NCI-H345 (cell line): ENCODE results near the gene MPHOSPH9.
"Not testable (repeated sequence)": the region's sequence is repeated elsewhere in the genome, so short reads cannot be mapped to it uniquely, and the experiment has no call there.

Source experiments
- DNase-seq: peaks from one replicate; lab custom pipeline; 2025; lab: John Stamatoyannopoulos, UW

MPHOSPH9 gene

DNA sequence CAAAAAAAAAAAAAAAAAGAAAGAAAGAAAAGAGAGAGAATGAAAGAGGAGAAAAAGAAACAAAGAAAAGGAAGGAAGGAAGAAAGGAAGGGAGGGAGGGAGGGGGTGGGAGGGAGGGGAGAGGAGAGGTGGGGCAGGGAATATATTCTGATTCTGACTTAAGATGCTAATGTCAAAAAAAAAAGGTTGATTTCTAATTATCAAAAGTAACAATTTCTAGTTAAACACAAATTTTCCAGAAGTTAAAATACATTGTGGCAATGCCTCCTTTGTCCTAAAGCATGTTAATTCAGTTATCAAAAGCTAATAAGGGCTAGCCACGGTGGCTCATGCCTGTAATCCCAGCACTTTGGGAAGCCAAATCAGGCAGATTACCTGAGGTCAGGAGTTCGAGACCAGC is 7.5 kb downstream of the MPHOSPH9 start:
- DNase-seq, result no peak

DNA sequence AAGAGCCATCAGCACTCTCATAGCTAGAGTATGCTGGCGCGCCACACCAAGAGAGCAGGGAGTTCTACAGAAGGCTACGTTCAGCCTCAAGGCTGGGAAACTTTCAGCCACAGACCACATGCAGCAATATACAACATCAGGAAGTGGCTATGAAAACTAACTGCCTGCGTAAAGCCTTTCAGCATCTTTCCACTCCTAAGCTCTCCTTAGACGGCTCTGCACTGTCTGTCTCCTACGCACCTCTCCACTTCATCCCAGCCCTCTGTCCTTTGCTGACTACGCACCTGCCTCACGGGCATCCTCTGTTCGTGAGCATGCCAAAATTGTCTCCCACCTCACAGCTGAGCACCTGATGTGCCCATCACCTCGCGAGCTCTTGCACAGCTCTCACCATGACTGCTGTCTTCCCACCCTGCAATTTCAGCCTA is 9.7 kb downstream of the MPHOSPH9 start:
- no peak for DNase-seq

DNA sequence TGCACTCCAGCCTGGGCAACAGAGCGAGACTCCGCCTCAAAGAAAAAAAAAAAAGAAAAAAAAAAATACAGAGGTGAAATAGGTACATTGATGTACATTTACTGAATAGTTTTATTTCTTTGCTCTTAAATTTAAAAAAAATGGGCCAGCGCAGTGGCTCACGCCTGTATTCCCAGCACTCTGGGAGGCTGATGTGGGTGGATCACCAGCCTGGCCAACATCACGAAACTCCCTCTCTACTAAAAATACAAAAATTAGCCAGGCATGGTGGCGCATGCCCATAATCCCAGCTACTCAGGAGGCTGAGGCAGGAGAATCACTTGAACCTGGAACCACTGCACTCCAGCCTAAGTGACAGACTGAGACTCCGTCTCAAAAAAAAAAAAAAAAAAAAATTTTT is 25.1 kb downstream of the MPHOSPH9 start:
- DNase-seq, result not testable (repeated sequence)

DNA sequence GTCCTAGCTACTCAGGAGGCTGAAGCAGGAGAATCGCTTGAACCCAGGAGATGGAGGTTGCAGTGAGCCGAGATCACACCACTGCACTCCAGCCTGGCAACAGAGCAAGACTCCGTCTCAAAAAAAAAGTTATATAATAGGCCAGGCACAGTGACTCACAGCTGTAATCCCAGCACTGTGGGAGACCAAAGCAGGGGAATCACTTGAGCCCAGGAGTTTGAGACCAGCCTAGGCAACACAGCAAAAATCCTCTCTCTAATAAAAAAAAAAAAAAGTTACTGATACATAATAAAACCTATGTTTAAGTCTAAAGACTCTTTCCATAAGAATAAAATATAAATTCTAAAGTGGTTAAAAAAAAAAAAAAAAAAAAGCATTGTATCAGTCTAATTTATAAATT is 26.1 kb downstream of the MPHOSPH9 start:
- DNase-seq, result not testable (repeated sequence)

DNA sequence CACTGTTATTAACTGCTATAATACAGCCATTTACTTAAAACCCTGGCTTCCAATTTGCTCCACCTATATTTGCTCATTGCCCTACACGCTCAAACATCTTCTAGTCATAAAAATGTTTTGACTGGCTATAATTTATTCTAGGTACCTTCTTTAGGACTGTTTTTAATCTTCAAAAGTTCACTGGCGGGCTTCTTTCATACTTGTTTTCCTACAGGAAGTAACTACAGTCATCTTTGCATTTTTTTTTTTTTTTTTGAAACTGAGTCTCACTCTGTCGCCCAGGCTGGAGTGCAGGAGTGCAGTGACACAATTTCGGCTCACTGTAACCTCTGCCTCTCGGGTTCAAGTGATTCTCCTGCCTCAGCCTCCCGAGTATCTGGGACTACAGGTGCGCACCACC is 32.5 kb downstream of the MPHOSPH9 start:
- no peak for DNase-seq

DNA sequence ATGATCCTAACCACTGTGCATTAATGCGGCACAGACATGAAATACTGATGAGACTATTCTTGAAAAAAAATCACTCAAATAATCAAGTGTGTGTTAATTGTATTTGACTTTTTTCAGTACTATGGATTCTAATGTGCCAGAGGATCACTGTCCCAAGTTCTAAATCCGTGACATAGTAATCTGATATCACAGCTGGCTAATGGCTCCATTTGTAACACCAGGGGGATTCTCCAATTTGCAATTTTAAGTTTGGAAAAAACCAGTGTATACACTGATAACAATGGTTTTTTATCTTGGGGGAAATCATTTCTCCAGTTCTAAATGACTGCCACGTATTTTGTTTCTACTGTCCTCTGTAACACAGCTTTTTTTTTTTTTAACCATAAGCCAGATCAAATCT is 33.0 kb downstream of the MPHOSPH9 start:
- DNase-seq, result no peak

DNA sequence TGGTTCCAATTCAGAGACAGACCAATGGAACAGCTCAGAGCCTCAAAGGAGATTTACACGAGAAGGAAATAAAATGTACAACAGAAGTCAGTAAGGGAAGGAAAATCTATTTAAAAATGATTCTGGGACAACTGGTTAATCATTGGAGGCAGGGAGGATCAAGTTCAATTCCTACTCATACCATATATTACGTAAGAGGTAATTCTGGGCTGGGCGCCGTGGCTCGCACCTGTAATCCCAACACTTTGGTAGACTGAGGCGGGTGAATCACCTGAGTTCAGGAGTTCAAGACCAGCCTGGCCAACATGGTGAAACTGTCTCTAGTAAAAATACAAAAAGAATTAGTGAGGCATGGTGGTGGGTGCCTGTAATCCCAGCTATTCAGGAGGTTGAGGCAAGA is 45.3 kb downstream of the MPHOSPH9 start:
- no peak for DNase-seq

DNA sequence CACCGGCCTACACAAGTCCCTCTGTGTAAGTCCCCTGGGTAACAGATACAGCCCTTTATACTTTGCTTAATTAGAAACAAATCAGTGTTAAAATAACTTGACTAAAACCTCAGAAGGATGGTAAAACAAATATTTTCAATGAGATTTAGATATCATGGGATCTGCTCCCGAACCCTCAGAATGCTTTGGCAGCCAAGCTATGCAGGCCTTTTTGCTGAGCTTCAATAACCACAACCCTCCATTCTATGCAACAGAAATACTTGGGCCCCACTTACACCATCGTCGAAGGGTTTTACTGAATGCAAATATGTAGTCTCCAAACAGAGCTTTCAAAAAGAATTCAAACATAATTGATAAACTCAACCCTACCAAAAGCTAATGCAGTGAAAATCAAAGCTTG is 52.8 kb downstream of the MPHOSPH9 start:
- DNase-seq, result no peak

DNA sequence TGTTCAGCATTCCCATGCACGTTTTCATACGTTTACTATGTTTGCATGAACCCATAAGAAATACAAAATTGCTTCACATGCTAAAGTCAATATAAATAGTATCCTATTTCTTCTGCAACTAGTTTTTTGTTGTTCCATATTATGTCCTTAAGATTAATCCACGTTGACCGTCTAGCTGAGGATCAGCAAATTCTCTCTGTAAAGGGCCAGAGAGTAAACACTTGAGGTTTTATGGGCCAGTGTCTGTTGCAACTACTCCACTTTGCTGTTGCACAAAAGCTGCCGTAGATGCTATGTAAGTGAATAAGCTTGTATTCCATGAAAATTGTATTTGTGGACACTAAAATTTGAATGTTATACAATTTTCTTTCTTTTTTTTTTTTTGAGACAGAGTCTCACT is 61.0 kb downstream of the MPHOSPH9 start:
- DNase-seq, result no peak

DNA sequence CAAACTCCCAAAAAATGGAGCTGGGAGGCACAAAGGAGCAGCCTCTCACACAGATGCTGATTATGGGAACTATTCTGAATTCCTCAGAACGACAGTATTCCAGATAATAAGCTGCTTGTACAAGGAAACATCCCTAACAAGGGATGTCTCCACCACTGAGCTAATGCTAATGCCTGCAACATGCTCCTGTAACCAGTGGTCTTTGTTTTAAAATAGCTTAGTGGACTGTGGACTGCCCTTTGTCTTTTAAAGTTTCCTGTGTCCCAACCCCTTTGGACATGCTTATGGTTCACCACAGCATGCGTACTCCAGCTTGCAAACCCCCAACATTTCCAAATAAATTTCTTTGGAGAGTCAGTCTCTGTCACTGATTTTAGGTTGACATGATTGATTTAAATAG is 65.6 kb downstream of the MPHOSPH9 start:
- DNase-seq, result no peak

DNA sequence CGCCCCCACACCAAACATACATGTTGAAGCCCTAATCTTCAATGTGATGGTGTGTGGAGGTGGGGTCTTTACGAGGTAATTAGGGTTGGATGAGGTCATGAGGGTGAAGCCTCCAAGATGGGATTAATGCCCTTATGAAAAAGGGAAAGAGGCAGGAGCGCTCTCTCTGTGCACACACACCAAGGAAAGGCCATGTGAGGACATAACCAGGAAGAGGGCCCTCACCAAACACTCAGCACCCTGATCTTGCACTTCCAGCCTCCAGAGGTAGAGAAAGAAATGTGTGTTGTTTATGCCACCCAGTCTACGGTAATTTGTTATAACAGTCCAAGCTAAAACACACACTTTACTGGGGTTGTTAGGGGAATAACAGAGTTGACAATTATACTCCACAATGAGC is 67.4 kb downstream of the MPHOSPH9 start:
- no peak for DNase-seq

DNA sequence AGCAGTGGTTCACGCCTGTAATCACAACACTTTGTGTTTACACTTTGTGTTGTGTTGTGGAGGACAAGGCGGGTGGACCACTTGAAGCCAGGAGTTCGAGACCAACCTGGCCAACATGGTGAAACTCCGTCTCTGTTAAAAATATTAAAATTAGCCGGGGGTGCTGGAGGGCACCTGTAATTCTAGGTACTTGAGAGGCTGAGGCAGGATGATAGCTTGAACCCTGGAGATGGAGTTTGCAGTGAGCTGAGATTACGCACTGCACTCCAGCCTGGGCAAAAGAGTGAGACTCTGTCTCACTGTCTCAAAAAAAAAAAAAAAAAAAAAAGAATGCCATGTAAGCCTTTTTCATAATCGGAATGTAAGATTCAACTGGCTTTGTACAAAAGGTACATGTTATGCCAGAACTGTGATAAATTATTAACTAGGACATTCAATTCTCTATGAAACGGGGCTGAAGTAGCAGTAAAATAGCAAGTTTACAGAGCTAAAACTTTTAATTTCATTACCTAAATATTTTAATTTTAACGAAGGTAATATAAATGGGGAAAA is 68.2 kb downstream of the MPHOSPH9 start:
- no peak for DNase-seq

DNA sequence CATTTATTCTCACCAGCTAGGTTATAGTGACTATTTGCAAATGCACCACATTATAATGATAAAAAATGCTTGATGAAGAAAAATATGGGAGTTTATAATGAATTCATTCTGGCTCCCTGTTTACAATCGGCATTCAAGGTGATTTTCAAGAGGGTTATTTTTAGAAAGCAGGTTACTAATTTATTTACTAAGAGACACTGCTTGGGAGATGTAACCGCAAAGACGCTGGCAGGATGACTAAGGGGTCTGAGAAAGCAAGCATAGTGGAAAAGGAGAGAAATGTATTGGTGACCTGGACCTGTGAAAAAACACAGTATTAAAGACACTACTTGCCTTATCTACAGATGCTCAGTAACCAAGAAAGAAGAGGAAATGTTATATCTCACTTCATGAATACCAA is 68.7 kb downstream of the MPHOSPH9 start:
- DNase-seq, result no peak

DNA sequence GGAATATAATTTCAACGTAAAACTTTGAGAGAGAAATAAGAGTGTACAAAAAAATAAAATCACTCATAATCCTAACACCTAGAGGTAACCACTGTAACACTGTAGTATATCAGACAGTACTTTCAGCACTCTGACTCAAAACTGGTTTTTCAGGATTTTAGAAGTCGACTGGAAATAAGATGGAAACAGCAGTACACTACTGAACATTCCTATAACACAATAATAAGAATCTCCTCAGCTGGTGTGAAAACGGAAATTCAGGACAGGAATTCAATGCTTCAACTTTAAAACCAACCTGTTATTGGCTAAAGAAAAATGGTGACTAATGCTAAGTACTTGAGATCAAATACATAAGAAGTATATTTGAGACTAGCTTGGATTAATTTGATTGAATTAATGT is 69.7 kb downstream of the MPHOSPH9 start:
- DNase-seq, result no peak

DNA sequence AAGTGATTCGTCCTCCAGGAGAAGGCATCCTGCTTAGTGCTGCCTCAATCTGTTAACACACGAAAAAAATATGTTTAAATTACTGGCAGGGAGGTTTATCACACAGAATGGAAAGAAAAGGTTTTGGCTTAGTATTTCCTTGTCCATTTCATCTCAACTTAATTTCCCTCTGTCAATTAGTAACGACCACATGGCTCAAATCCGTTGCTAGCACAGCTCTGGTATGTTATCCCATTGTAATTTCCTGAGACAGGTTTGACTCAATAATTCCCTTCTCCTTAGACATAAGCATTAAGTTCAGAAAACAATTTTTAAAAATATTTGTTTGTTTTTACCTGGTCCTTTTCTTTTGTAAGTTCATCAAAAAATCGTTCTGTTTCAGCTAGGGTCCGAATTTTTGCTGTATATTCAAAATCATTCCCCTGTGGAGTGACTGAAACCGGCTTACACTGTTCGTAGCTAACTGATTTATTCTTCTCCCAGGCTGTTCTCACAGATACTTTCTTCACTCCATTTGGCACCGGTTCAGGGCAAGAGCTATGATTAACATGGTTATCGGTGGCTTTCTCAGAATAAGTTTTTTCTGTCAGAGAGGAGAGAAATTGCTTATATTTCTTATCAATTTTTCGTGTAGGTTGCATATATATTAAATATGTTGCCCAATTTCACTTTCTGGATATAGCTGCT is 72.0 kb downstream of the MPHOSPH9 start:
- no peak for DNase-seq

DNA sequence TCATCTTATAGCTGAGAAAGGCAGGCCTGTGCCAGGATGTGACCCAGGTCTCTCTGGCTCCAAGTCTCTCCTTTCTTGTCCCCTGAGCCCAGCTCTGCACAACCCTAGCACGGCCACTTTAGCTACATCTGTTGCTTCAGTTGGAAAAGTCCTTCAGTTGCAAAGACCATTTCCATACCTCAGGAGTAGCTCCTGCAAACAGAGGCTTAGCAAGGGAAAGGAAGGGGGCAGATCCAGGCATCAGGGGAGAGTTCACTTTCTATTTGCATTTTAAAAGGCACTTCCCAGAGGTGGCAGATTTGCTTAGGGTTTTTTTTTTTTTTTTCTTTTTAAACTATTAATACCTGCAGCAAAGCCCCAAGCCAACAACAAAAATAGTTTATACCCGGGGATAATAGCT is 79.0 kb downstream of the MPHOSPH9 start:
- DNase-seq, result no peak

DNA sequence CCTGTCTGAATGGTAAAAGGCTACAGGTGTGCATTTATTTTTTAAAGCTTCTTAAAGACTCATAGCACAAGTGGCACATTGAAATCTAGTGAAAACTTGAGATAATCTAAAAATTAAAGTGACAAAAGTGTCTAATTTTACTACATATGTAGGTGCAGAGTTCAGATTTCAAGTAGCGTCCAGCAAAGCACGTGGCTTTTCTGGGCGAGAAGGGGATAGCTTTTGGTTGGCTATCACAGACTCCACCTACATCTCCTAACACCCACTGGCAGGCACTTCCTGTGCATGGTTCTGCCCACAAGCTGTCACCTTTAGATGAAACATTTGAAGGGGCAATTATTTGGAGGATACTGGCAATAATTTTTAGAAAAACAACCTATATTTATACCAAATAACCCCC is 80.1 kb downstream of the MPHOSPH9 start:
- DNase-seq, result no peak

DNA sequence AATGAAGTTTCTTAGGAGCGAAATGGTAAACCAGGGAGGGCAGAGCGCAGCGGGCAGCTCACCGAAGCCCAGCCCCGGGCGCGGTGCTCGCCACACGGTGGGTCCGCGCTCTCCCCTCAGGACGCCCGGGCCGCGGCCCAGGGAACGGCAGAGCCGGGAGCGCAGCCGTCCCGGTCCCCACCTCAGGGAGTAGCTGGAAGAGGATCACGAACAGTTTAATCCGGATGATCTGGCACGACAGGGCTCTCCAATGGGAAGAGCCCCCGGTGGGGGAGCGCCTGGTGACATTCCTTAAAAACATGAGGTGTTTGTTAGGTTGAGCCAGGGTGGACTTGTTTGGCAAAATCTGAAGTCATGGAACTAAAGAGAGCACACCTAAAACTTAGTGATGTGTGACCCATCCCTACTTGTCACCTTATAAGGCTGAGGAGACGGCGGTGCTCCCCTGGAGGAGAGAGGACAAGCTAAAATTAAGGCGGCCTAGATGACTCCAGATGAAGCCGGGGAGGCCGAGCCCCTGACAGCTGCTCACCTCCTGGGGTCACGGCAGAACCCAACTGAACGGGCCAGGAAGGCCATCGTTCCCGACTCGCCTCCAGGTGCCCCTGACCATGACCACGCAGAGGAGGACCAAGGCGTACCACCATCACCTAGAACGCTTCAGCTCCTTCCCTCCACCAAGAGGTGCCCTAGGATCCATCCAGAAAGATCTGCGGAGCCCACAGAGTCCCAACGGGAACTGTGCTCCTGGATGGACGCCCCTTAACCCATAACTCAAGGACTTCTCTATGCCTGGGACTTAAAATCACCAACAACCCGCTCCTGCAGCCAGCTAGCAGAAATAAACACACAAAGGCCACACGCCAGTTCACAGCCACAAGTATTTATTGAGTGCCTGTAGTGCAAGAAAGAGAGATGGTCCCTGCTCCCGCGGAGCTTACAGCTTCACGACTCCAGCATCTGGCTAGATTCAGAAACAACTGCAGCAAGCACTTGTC is 81.2 kb downstream of the MPHOSPH9 start:
- peak; percentile 20 for DNase-seq

DNA sequence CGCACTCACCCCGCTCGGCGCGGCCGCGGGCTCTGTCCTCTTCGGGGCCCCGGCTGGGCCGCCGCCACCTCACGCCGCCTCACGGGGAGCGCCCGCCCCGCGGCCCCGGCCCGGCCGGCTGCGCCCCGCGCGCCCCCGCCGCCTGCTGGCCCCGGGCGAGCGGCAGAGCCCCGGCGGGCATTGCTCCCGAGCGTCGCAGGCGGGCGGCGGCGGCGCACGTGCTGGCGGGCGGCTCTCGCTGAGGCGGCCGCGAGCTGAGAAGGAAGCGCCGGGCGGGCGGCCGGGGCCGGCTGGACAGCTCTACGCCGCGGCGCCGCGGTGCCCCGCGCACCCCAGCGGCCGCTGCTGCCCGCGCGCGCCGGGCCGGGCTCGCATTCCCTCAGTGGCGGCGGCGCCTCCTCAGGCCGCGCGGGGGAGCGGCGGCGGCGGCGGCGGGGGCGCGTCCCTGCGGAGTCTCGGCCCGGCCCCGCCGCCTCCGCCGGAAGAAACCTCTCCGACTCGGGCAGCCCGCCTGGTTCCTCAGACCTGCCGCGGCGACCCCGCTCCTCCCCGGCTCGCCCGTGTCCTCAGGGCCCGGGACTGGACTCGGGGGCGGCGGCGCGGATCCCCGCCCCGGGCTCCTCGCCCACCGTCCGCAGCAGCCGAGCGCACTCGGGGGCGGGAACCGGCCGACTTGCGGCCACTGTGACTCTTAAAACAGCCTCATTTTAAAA is 82.0 kb downstream of the MPHOSPH9 start, which contains the start of gene PITPNM2:
Gene PITPNM2, minus strand, starts transcription at position 347 of the 713 bp plus-strand sequence. CDS start 116,500 bp downstream, outside the sequence.
- DNase-seq, result peak; percentile 41

DNA sequence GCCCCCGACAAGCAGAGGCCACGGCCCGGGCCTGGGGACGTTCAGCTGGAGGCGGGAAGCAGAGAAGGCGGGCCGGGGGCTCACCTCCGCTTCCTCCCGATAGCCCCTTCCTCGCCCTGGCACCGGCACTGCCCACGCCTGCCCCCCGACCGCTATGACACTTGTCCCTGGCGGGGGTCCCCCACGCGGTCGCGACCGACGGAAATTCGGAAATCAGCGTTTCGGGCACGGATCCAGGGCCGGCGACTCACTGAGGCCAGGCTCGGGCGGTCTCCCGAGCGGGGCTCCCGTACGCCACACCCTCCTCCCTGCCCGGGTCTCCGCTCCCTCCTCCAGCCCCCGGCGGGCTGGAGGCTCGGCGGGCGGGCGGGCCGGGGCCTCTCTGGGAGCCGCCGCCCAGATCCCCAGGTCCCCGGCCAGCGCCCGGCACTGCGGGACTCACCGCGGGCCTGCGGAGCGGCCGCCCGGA is 82.6 kb downstream of the MPHOSPH9 start:
- no peak for DNase-seq

DNA sequence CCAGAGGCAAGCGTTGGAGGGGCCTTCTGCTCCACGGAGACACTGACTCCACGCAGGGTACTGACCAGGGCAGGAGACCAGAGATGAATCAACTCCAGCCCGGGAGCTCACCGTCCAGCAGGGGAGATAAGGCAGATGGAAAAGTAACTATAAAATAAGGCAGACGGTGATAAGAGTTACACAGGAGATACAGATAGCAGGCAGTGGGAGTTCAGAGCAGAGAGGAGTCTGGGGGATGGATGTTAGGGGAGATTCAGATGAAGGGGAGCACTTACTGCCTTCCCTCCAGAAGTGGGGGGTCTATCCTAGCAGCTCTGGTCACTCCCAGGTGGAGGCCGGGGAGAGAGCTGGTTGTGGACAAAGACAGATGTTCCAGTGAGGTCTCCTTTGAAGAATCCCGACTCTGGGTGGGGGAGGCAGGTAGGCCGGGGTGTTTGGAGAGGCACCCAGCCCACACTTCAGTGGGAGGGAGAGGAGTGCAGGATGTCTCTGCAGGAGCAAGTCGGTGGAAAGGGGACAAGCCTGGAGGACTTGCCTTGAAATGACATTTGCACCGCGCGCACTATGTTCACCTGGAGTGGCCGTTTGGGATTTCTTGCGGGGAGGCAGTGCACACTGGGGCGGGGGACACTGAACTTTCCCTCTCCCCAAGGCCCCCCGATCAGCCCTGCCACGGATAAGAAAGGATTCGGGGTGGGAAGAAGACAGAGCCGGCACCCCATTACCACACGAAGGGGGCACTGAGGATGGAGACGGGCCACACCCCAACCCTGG is 83.3 kb downstream of the MPHOSPH9 start:
- no peak for DNase-seq
